WTC11 (cell line): Measurements from ENCODE around the gene LIN9.

Experiments
- CREB1 ChIP-seq: sonication (generic); formaldehyde crosslinking; IDR thresholded peaks from 2 replicates; pipeline ENCODE4 v1.8.0; 2023; ENCODE audit warnings: mild to moderate bottlenecking, missing genetic modification reagents
- ELF4 ChIP-seq: sonication (generic); formaldehyde crosslinking; IDR thresholded peaks from 2 replicates; pipeline ENCODE4 v1.8.1; 2022; ENCODE audit warnings: low read depth, mild to moderate bottlenecking, moderate library complexity, missing genetic modification reagents
- EMX1 ChIP-seq: fragments of 250-450 bp; sonication (Bioruptor Pico); IDR thresholded peaks from 2 replicates; pipeline ENCODE4 v1.8.0; 2021; ENCODE audit warnings: mild to moderate bottlenecking
- NR1H2 ChIP-seq: sonication (generic); formaldehyde crosslinking; IDR thresholded peaks from 2 replicates; pipeline ENCODE4 v1.9.0; 2021; ENCODE audit warnings: mild to moderate bottlenecking, moderate library complexity, missing genetic modification reagents
- NR2C2 ChIP-seq: sonication (generic); formaldehyde crosslinking; IDR thresholded peaks from 2 replicates; pipeline ENCODE4 v1.8.0; 2022; ENCODE audit warnings: mild to moderate bottlenecking, missing genetic modification reagents
- SP1 ChIP-seq: sonication (generic); formaldehyde crosslinking; conservative IDR thresholded peaks from 2 replicates; pipeline ENCODE4 v1.8.1; 2022; ENCODE audit warnings: missing genetic modification reagents
- TEAD4 ChIP-seq: sonication (generic); formaldehyde crosslinking; IDR thresholded peaks from 2 replicates; pipeline ENCODE4 v1.8.0; 2022; ENCODE audit warnings: mild to moderate bottlenecking, missing genetic modification reagents
- ZNF317 ChIP-seq: sonication (generic); formaldehyde crosslinking; IDR thresholded peaks from 2 replicates; pipeline ENCODE4 v1.8.1; 2023; ENCODE audit warnings: low read depth, mild to moderate bottlenecking, moderate library complexity, missing genetic modification reagents, borderline replicate concordance
- TF ChIP-seq, protein P1 (sequence below): fragments of 200-600 bp; IDR thresholded peaks from 2 replicates; pipeline ENCODE4 v1.8.0; 2022; ENCODE audit warnings: antibody characterized with exemption
- TF ChIP-seq, protein P2 (sequence below): fragments of 250-450 bp; sonication (Bioruptor Pico); IDR thresholded peaks from 2 replicates; pipeline ENCODE4 v2.1.2; 2022; ENCODE audit warnings: mild to moderate bottlenecking, moderate library complexity
- TF ChIP-seq, protein P3 (sequence below): fragments of 250-450 bp; sonication (Bioruptor Pico); conservative IDR thresholded peaks from 2 replicates; pipeline ENCODE4 v1.9.0; 2021; ENCODE audit warnings: mild to moderate bottlenecking
- TF ChIP-seq, protein P4 (sequence below): sonication (generic); formaldehyde crosslinking; IDR thresholded peaks from 2 replicates; pipeline ENCODE4 v1.8.0; 2022; ENCODE audit warnings: mild to moderate bottlenecking, missing genetic modification reagents
- TF ChIP-seq, protein P5 (sequence below): sonication (generic); formaldehyde crosslinking; conservative IDR thresholded peaks from 2 replicates; pipeline ENCODE4 v1.8.1; 2022; ENCODE audit warnings: mild to moderate bottlenecking, missing genetic modification reagents

DNA sequence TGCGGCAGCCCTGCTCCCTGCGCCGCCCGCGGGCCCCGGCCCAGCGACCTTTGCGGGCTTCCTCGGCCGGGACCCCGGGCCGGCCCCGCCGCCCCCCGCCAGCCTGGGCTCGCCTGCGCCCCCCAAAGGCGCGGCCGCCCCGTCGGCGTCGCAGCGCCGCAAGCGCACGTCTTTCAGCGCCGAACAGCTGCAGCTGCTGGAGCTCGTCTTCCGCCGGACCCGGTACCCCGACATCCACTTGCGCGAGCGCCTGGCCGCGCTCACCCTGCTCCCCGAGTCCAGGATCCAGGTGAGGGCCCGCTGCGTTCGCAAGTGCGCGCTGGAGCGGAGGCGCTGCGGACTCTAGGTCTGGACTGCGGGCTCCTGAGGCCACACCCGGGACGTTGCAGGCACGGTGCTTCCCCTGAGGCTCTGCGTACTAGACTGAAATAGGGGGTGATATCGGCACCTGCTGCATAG is 85.1 kb downstream of the LIN9 start:
- TF ChIP-seq NR1H2 (CRISPR knock-in tag): no peak
- 0 out of 2 replicates have a peak, but pooled peaks have one; percentile 28 for TF ChIP-seq ZNF317 (CRISPR knock-in tag)
- TF ChIP-seq, protein P1, sequence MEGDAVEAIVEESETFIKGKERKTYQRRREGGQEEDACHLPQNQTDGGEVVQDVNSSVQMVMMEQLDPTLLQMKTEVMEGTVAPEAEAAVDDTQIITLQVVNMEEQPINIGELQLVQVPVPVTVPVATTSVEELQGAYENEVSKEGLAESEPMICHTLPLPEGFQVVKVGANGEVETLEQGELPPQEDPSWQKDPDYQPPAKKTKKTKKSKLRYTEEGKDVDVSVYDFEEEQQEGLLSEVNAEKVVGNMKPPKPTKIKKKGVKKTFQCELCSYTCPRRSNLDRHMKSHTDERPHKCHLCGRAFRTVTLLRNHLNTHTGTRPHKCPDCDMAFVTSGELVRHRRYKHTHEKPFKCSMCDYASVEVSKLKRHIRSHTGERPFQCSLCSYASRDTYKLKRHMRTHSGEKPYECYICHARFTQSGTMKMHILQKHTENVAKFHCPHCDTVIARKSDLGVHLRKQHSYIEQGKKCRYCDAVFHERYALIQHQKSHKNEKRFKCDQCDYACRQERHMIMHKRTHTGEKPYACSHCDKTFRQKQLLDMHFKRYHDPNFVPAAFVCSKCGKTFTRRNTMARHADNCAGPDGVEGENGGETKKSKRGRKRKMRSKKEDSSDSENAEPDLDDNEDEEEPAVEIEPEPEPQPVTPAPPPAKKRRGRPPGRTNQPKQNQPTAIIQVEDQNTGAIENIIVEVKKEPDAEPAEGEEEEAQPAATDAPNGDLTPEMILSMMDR: no peak
- TF ChIP-seq, protein P2, sequence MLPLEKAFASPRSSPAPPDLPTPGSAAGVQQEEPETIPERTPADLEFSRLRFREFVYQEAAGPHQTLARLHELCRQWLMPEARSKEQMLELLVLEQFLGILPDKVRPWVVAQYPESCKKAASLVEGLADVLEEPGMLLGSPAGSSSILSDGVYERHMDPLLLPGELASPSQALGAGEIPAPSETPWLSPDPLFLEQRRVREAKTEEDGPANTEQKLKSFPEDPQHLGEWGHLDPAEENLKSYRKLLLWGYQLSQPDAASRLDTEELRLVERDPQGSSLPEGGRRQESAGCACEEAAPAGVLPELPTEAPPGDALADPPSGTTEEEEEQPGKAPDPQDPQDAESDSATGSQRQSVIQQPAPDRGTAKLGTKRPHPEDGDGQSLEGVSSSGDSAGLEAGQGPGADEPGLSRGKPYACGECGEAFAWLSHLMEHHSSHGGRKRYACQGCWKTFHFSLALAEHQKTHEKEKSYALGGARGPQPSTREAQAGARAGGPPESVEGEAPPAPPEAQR (CRISPR knock-in tag): no peak
- TF ChIP-seq, protein P3, sequence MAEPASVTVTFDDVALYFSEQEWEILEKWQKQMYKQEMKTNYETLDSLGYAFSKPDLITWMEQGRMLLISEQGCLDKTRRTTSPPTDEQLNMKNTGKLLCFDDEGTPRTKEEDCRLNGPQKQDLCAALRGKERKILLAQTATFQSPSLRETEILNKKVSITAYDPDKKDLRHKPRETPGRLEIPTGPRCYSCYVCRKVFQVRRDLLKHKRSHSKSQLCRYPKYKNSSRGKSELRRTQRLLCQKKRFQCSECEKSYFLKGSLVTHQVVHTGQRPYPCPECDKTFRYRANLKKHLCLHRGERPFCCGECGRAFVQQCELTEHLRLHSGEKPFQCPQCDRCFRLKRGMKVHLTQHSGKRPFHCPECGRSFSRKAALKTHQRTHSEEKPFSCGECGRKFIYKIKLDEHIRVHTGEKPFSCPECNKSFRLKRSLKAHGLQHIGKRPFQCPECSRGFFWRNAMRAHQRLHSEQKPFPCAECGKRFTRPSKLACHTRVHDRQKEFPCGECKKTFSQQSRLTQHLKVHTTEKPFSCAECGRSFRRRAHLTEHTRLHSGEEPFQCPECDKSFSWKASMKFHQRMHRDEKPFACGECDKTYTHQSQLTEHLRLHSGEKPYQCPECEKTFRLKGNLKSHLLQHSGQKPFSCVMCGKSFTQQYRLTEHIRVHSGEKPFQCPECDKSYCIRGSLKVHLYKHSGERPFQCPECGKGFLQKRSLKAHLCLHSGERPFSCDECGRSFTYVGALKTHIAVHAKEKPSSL (CRISPR knock-in tag): no peak
- TF ChIP-seq CREB1 (CRISPR knock-in tag): no peak
- TF ChIP-seq NR2C2: no peak
- TF ChIP-seq TEAD4: no peak
- TF ChIP-seq SP1 (CRISPR knock-in tag): no peak
- 0 out of 2 replicates have a peak, but pooled peaks have one; percentile 33 for TF ChIP-seq ELF4 (CRISPR knock-in tag)
- TF ChIP-seq, protein P4, sequence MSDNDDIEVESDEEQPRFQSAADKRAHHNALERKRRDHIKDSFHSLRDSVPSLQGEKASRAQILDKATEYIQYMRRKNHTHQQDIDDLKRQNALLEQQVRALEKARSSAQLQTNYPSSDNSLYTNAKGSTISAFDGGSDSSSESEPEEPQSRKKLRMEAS (CRISPR knock-in tag): peak; percentile 58; the same call in 1 of the 2 replicates
- TF ChIP-seq, protein P5, sequence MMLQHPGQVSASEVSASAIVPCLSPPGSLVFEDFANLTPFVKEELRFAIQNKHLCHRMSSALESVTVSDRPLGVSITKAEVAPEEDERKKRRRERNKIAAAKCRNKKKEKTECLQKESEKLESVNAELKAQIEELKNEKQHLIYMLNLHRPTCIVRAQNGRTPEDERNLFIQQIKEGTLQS (CRISPR knock-in tag): no peak
- no peak for TF ChIP-seq EMX1 (CRISPR knock-in tag)
